ENCODE results near the gene TEN1. TPM values are rescaled to one million over a fixed set of nuclear protein-coding genes. Genes with fewer than 3 reads are reported as not detected.
"Not testable (repeated sequence)": the region's sequence is repeated elsewhere in the genome, so short reads cannot be mapped to it uniquely, and the experiment has no call there.

The TEN1 gene
- total RNA-seq, 2 donors from 2014 or later: 11.1 to 12.7 TPM

DNA sequence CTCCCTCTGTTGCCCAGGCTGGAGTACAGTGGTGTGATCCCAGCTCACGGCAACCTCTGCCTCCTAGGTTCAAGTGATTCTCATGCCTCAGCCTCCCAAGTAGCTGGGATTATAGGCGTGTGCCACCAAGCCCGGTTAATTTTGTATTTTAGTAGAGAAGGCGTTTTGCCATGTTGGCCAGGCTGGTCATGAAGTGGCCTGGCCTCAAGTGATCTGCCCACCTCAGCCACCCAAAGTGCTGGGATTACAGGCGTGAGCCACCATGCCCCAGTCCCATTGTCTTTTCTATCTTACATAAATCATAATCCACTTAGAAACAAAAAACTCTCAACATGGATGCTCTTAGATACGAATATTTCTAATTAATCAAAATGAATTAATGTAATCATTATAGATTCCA lies 3.9 kb upstream of the TEN1 start:
- intact Hi-C loops (cut with DNase I); DNase-seq (ENCODE audit: low spot score): not testable (repeated sequence)

DNA sequence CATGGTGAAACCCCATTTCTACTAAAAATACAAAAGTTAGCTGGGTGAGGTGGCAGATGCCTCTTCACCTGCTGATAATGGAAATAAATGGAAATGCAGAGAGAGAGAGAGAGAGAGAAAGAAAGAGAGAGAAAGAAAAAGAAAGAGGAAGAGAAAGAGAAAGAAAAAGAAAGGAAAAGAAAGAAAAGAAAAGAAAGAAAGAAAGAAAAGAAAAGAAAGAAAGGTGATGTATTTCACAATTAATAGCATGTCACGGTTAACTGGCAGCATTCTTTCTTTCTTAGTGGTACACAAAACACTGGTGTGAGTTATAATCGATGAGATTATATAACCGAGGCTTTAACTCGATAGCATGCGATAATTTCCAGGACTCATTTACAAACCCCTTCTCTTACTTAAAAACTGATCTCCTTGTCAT lies 3.3 kb upstream of the TEN1 start:
- no peak for DNase-seq (ENCODE audit: low spot score)
- intact Hi-C loops (cut with DNase I): no loop called here

DNA sequence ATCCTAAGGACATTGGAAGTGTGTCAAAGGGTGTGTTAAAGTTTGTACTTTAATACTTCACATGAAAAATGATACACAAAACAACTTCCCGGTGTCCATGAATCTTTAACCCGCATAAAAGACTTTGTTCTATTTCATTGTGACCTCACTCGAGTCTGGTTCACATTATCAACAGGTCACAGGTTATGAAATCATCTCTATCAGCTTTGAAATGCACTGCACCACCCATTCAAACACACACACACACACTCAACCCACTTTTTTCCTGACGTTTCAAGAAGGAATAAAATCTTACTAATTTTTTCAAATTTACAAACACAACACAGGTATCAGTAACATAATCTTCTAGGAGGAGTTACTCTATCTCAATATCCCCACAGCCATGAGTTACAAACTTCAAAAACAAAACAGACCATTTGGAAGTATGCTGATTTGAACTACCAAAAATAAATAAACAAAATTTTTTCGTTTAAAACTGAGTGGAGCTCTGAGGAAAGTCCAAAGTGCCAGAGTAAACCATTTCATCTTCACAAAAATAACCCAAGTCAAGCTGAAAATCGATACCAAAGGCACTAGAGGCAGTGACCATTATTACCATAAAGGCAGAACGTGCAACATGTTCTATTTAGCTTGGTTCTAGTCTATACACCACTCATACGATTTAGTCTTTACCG lies 2.7 kb upstream of the TEN1 start:
- no peak for DNase-seq (ENCODE audit: low spot score)
- intact Hi-C loops (cut with DNase I): no loop called here

DNA sequence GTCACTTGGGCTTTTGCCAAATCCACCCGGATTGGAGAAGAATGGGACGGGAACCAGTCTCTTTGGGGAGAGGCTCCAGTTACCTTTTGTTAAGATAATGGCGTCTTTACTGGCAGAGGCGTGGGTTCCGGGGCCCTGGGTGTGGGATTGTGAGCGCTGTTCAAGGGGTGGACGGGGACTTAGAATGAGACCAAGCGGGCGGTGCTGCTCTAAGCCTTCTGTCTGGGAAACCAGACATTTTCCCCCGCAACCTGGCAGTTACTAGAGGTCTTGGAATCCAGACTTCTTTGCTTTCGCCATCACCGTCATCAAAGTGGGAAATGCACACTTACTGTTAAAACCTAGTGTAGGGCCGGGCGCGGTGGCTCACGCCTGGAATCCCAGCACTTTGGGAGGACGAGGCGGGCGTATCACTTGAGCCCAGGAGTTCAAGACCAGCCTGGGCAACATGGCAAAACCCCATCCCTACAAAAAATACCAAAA lies 706 bp downstream of the TEN1 start:
- DNase-seq (ENCODE audit: low spot score): peak; percentile 86
- intact Hi-C loops (cut with DNase I): no loop called here

DNA sequence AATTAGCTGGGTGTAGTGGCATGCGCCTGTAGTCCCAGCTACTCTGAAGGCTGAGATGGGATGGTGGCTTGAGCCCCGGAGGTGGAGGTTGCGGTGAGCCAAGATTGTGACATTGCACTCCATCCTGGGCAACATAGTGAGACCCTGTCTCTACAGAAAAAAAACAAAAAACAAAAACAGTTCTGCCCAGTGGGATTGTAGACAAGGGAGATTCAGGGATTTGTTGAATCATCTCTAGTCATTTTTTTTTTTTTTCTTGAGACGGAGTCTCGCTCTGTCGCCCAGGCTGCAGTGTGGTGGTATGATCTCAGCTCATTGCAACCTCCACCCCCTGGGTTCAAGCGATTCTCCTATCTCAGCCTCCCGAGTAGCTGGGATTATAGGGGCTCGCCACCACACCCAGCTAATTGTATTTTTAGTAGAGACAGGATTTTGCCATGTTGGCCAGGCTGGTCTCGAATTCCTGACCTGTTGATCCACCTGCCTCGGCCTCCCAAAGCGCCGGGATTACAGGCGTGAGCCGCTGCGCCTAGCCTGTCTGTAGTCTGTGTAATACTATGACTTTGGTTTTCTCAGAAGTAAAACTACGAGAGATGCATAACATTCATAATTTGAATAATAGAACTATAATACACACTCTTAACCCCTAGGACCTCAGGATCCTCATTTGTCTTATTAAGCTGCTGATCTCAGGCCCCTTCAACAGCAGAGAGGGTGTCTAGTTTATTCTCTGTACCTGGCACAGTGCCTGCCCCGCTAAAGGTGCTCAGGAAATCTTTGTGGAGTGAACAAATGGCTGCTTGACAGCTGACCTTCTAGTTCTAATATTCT lies 1.4 kb downstream of the TEN1 start:
- intact Hi-C loops (cut with DNase I): no loop called here
- DNase-seq (ENCODE audit: low spot score): no peak

DNA sequence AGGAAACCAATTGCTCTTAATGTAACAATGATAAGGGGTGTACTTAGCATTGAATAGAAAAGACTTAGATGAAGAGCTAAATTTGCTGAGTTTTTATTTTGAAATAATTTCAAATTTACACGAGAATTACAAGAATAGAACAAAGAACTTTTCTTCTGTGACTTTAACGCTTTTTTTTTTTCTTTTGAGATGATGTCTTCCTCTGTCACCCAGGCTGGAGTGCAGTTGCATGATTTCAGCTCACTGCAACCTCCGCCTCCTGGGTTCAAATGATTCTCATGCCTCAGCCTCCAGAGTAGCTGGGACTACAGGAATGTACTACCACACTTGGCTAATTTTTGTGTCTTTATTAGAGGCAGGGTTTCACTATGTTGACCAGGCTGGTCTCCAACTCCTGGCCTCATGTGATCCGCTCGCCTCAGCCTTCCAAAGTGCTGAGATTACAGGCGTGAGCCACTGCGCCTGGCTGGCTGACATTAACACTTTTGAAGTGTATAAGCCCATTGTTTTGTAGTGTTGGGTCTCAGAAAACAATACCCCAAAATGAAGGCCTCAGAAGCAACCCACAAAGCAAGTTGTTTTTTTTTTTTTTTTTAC lies 2.1 kb downstream of the TEN1 start:
- intact Hi-C loops (cut with DNase I): no loop called here
- DNase-seq (ENCODE audit: low spot score): no peak

DNA sequence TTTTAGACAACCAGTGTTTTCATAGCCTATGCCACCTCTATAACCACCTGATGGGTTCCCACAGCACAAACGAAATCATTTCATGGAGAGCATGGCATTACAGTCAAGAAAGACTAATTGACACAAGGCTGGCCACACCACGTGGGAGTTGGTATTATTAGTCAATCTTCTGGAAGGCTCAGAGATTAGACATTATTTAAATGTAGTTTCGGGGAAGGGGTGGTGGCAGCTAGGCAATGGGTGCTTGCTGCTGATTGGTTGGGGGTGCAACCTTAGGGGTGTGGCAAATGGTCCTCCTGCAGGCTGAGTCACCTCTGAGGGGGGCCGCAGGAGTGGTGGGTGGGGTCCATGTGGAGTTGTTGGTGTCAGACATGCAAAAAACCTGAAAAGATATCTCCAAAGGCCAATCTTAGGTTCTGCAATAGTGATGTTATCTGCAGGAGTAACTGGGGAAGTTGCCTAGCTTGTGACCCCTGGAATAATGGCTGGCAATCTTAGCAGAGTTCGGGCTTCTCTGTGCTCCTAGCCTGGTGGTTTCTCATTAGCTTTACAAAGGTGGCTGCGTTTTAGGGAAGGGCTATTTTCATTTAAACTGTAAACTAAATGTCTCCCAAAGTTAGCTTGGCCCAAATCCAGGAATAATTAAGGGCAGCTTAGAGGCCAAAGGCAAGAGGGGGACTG lies 4.6 kb downstream of the TEN1 start:
- DNase-seq (ENCODE audit: low spot score): no peak
- intact Hi-C loops (cut with DNase I): no loop called here

DNA sequence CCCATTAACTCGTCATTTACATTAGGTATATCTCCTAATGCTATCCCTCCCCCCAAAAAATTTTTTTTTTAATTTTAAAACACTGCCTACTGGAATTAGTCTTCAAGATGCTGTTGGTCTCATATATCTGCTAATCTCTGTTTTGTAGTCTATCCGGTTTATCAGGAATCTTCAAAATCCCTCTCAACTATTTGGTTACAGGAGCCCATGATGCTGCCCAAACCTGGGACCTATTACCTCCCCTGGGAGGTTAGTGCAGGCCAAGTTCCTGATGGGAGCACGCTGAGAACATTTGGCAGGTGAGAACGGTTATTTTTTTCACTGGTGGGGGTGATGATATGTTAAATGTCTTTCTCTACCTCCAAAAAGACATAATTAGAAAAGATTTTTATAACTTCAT lies 6.9 kb downstream of the TEN1 start:
- intact Hi-C loops (cut with DNase I): no loop called here
- no peak for DNase-seq (ENCODE audit: low spot score)

DNA sequence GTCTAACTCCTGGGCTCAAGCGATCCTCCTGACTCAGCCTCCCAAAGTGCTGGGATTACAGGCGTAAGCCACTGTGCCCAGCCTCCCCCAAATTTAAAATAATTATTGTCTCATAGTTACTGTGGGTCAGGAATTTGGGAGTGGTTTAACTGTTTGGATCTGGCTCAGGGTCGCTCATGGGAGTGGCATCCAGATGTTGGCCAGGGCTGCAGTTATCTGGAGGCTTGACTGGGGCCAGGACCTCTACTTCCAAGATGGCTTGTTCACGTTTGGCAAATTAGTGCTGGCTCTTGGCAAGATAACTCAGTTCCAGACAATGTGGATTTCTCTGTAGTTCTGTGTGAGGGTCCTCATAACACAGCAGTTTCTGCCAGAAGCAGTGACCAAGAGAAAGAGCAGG lies 8.0 kb downstream of the TEN1 start:
- intact Hi-C loops (cut with DNase I): no loop called here
- no peak for DNase-seq (ENCODE audit: low spot score)

DNA sequence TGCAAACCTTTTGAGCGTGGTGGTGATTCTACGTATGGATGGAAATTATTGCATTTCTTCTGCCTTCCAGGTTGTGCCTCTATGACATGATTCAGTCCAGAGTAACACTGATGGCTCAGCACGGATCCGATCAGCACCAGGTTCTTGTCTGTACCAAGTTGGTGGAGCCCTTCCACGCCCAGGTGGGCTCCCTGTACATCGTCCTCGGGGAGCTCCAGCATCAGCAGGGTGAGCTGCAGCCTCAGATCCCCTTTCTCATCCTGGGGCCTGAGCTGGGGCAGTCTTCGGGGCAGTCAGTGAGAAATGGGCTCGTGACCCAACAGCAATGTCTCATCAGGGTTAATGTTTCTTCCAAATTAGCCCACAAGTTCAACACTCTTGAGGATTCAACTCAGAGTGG lies 12.4 kb downstream of the TEN1 start:
- no peak for DNase-seq (ENCODE audit: low spot score)
- intact Hi-C loops (cut with DNase I): no loop called here

DNA sequence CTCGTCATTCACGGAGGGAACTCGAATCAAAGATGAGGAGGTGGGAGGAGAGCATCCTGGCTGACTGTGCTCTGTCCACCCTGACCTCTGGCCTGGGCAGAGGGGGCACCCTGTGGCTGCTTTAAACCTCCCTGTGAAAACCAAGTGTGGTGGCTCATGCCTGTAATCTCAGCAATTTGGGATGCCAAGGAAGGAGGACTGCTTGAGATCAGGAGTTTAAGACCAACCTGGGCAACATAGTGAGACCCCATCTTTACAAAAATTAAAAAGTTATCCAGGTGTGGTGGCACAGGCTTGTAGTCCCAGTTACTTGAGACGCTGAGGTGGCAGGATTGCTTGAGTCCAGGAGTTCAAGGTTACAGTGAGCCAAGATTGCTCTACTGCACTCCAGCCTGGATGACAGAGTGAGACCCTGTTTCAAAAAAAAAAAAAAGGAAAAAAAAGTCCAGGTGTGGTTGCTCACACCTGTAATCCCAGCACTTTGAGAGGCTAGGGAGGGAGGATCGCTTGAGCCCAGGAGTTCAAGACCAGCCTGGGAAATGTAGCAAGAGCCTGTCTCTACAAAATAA lies 15.8 kb downstream of the TEN1 start:
- DNase-seq (ENCODE audit: low spot score): peak; percentile 10
- intact Hi-C loops (cut with DNase I): no loop called here

DNA sequence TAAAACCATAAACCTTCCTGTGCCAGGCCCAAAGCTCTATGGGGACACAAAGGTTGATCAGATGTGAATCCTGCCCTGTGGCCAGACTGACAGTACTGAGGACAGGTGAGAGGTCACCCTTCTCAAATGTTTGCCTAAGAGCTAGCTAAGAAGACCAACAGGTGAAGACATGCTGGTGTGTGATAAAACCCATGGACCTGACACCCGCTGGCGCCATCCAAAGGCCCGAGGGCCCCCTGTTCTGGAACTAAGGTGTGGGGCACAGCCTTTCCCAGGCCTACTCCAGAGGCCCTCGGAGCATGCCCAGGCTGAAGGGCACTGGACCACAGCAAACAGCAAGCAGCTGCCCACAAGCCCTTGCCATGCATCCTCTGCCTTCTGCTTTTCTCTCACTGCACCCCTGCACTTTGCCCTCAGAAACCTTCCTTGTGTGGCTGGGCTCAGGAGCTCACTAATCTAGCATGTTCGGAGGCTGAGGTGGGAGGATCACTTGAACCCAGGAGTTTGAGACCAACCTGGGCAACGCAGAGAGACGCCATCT lies 16.4 kb downstream of the TEN1 start:
- intact Hi-C loops (cut with DNase I): no loop called here
- peak; percentile 43 for DNase-seq (ENCODE audit: low spot score)

DNA sequence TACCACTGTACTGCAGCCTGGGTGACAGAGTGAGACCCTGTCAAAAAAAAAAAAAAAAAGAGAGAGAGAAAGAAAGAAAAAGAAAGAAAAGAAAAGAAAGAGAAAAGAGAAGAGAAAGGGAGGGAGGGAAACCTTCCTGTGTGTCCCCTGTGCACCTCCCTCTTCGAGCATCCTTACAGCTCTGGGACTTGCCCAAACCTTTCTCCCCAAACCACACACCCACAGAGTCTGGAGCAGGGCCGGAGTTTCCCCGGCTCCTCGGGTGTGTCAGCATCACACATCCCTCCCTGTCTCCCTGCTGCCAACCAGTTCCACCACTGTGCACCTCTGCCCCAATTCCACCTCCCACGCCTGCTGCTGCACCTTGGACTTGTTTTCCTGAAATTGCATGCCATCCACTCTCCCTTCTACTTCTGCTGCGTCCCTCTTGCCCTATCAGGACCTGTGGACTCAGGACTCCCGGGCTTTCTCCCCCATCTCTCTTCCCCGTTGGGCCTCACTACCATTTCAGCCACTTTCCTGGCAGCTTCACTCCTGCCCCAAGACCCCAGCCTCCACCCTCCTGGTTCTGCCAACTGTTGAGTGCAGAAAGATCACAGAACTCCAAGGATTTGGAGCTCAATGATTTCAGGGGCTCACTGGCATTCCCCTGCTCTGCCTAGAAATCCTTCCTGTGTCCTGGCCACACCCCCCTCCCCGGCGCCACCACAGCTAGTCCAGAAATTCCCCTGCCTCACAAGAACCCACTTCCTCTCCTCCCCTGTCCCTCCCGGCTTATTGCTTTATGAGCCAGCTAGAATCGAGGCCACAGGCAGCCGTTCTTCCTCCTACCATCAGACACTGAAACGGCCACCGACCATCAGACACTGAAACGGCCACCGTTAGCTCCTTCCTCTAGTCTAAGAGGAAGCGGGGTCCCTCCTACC lies 17.9 kb downstream of the TEN1 start:
- DNase-seq (ENCODE audit: low spot score): peak; percentile 76
- intact Hi-C loops (cut with DNase I): no loop called here

DNA sequence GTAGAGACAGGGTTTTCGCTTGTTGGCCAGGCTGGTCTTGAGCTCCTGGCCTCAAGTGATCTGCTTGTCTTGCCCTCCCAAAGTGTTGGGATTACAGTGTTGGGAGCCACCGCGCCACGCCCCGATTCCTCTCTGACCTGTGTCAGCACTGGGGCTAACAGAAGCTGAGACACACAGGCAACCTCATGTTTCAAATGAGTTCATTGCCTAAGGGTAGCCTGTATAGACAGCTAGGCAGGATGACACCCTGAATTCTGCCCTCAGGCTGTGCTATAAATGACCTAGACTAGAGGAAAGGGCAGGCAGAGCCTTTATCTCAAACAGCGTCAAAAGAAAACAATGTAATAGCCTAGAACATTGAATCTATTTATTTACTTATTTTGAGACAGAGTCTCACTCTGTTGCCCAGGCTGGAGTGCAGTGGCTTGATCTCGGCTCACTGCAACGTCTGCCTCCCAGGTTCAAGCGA lies 19.3 kb downstream of the TEN1 start:
- no peak for DNase-seq (ENCODE audit: low spot score)
- intact Hi-C loops (cut with DNase I): no loop called here

DNA sequence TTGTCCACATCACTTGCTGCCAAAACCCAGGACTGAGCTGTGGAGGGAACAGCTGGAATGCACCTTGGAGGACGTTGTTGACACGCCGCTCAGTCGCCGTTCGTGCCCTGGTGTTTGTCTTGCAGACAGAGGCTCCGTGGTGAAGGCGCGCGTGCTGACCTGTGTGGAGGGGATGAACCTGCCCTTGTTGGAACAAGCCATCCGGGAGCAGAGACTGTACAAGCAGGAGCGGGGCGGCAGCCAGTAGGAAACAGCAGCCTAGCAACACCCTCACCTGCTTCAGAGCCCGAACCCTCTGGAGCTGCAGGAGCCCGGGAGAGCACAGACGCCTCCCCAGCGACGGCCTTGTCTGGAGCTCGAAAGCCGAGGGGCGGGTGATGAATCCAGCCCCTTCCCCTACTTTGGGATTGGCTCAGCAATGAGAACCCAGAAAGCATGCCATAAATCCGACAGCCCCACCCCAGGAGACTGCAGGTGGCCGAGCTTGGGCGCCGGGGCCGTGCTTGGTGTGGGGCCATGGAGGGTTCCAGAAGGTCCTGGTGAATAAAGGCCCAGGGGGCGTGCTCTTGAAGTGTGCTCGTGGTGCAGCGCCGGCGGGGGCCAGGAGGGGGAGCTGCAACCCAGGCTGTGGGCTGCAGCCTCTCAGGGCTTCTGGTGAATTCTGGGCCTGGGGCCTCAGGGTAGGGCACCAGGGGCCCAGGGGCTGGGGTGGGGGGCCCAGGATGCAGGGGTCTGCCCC lies 21.1 kb downstream of the TEN1 start:
- DNase-seq (ENCODE audit: low spot score): no peak
- intact Hi-C loops (cut with DNase I): no loop called here

DNA sequence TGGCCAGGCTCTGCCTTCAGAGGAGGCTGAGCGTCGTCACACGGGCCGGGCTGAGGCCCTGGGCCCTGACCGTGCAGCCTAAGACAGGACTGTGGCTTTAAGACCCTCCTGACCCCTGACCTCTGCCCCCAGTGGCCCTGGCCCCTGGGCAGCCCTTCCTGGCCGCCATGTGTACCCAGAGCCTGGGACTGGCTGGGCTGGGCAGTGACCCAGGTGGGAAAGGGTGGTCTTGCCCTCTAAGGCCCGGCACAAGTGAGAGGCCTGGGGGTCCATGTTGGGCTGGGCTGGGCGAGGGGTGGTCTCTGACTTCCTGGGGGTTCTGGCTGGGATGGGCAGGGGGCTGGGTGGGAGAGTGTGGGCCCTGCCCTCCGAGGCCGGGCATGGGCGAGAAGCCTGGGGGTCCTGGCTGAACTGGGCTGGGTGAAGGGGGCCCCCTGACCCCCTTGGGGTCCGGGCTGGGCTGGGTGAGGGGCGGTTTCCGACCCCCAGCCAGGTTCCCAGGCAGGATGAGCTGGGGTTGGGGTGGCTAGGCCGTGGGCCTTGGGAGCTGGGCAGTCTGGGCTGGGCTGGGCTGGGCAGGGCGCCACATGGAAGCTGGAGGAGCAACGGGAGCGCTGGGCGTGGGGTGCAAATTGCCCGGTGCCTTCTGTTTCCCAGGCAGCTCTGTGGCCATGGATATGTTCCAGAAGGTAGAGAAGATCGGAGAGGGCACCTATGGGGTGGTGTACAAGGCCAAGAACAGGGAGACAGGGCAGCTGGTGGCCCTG lies 21.9 kb downstream of the TEN1 start, which contains the start of gene CDK3:
Gene CDK3, plus strand, starts transcription at position 101 of the 767 bp plus-strand sequence. Its CDS starts 571 bp downstream, at position 672.
- intact Hi-C loops (cut with DNase I): no loop called here
- DNase-seq (ENCODE audit: low spot score): no peak

DNA sequence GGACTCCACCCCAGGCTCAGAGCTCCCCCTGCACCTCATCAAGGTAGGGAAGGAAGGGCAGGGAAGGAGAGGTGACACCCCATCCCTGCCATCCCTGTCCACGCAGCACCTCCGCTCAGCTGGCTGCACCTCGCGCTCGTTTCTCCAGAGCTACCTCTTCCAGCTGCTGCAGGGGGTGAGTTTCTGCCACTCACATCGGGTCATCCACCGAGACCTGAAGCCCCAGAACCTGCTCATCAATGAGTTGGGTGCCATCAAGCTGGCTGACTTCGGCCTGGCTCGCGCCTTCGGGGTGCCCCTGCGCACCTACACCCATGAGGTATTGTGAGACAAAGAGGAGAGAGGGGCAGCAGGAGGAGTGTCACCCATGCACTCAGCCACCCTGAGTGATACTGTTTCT lies 23.1 kb downstream of the TEN1 start:
- no peak for DNase-seq (ENCODE audit: low spot score)
- intact Hi-C loops (cut with DNase I): no loop called here
